H9 (cell line): Measurements from ENCODE around the gene ZNF750. TPM values are rescaled to one million over a fixed set of nuclear protein-coding genes. Genes with fewer than 3 reads are reported as not detected.
A peak's percentile ranks its signal among the peaks of the same experiment; 100 is the strongest.

Experiments
- DNase-seq: peaks from one replicate; pipeline ENCODE4 v3.0.0-alpha.2; 2017
- H2AFZ ChIP-seq: one replicate; pipeline ENCODE4 v1.6.1; 2013; ENCODE audit warnings: mild to moderate bottlenecking, low read length, control low read depth, moderate library complexity
- H2AK5ac ChIP-seq: 2 replicates; pipeline ENCODE4 v1.6.1; 2013; ENCODE audit warnings: low read length, control low read depth, mixed read lengths; ENCODE audit not compliant: insufficient read length
- H2BK120ac ChIP-seq: one replicate; pipeline ENCODE4 v1.6.1; 2013; ENCODE audit warnings: low read depth, mild to moderate bottlenecking, low read length, control low read depth, inconsistent platforms; ENCODE audit not compliant: poor library complexity, severe bottlenecking
- H2BK12ac ChIP-seq: 2 replicates; pipeline ENCODE4 v1.6.1; 2013; ENCODE audit warnings: low read length, control low read depth, mixed read lengths, low read depth; ENCODE audit not compliant: insufficient read length
- H2BK15ac ChIP-seq: 2 replicates; pipeline ENCODE4 v1.6.1; 2013; ENCODE audit warnings: low read depth, low read length, control low read depth
- H2BK20ac ChIP-seq: one replicate; pipeline ENCODE4 v1.6.1; 2013; ENCODE audit warnings: low read depth, mild to moderate bottlenecking, low read length, control low read depth, inconsistent platforms; ENCODE audit not compliant: poor library complexity, severe bottlenecking
- H2BK5ac ChIP-seq: 2 replicates; pipeline ENCODE4 v1.6.1; 2013; ENCODE audit warnings: low read length, control low read depth, mixed read lengths; ENCODE audit not compliant: insufficient read length
- H3K14ac ChIP-seq: 2 replicates; pipeline ENCODE4 v1.6.1; 2013; ENCODE audit warnings: low read length, control low read depth; ENCODE audit not compliant: insufficient read depth
- H3K18ac ChIP-seq: 2 replicates; pipeline ENCODE4 v1.6.1; 2013; ENCODE audit warnings: low read depth, mild to moderate bottlenecking, mixed read lengths, low read length, control low read depth; ENCODE audit not compliant: insufficient read length
- H3K23ac ChIP-seq: 2 replicates; pipeline ENCODE4 v1.6.1; 2013; ENCODE audit warnings: low read length, control low read depth, mixed read lengths, low read depth; ENCODE audit not compliant: insufficient read length
- H3K23me2 ChIP-seq: 2 replicates; pipeline ENCODE4 v1.6.1; 2013; ENCODE audit warnings: low read depth, mild to moderate bottlenecking, mixed read lengths, low read length, control low read depth; ENCODE audit not compliant: insufficient read length, poor library complexity, severe bottlenecking
- H3K27ac ChIP-seq: 2 replicates; pipeline ENCODE4 v1.5.1; 2013; ENCODE audit warnings: low read length, control low read depth, mixed read lengths, low read depth; ENCODE audit not compliant: insufficient read length
- H3K27me3 ChIP-seq: 2 replicates; pipeline ENCODE4 v1.6.1; 2013; ENCODE audit warnings: low read length, control low read depth, inconsistent platforms; ENCODE audit not compliant: insufficient read depth
- H3K4ac ChIP-seq: 2 replicates; pipeline ENCODE4 v1.6.1; 2013; ENCODE audit warnings: low read depth, mild to moderate bottlenecking, control low read depth, inconsistent platforms, low read length, moderate library complexity
- H3K4me1 ChIP-seq: 2 replicates; pipeline ENCODE4 v1.6.1; 2013; ENCODE audit warnings: low read length, control low read depth, inconsistent platforms; ENCODE audit not compliant: insufficient read depth
- H3K4me2 ChIP-seq: 2 replicates; pipeline ENCODE4 v1.6.1; 2013; ENCODE audit warnings: low read length, control low read depth, mixed read lengths; ENCODE audit not compliant: insufficient read length, insufficient read depth
- H3K56ac ChIP-seq: 2 replicates; pipeline ENCODE4 v1.6.1; 2013; ENCODE audit warnings: low read depth, mild to moderate bottlenecking, mixed read lengths, low read length, control low read depth; ENCODE audit not compliant: insufficient read length
- H3K79me1 ChIP-seq: 2 replicates; pipeline ENCODE4 v1.6.1; 2013; ENCODE audit warnings: low read depth, mild to moderate bottlenecking, moderate library complexity, low read length, control low read depth, inconsistent platforms; ENCODE audit not compliant: insufficient read depth, poor library complexity, severe bottlenecking
- H3K79me2 ChIP-seq: 2 replicates; pipeline ENCODE4 v1.6.1; 2013; ENCODE audit warnings: low read length, control low read depth, inconsistent platforms; ENCODE audit not compliant: insufficient read depth
- H3K9ac ChIP-seq: 2 replicates; pipeline ENCODE4 v1.6.1; 2013; ENCODE audit warnings: low read length, control low read depth, mixed read lengths; ENCODE audit not compliant: insufficient read length; ENCODE audit errors: extremely low read depth
- H3K9me3 ChIP-seq: one replicate; pipeline ENCODE4 v1.6.1; 2013; ENCODE audit warnings: low read depth, low read length, inconsistent platforms; ENCODE audit not compliant: control insufficient read depth
- H3T11ph ChIP-seq: one replicate; pipeline ENCODE4 v1.6.1; 2013; ENCODE audit warnings: mild to moderate bottlenecking, low read length, control low read depth, inconsistent platforms
- H4K20me1 ChIP-seq: one replicate; pipeline ENCODE4 v1.6.1; 2013; ENCODE audit not compliant: control insufficient read depth, insufficient read length, insufficient read depth
- H4K5ac ChIP-seq: 2 replicates; pipeline ENCODE4 v1.6.1; 2013; ENCODE audit warnings: low read depth, mild to moderate bottlenecking, mixed read lengths, low read length, control low read depth; ENCODE audit not compliant: insufficient read length
- H4K8ac ChIP-seq: replicated peaks from 2 replicates; pipeline ENCODE4 v1.6.1; 2013; ENCODE audit warnings: low read length, control low read depth, mixed read lengths, low read depth; ENCODE audit not compliant: insufficient read length
- H4K91ac ChIP-seq: 2 replicates; pipeline ENCODE4 v1.6.1; 2013; ENCODE audit warnings: low read depth, mild to moderate bottlenecking, moderate library complexity, mixed read lengths, low read length, control low read depth; ENCODE audit not compliant: insufficient read length
- H3K27ac Mint-ChIP-seq, 3 experiments: 2 replicates in 2 of 3; 3 replicates in 1 of 3; pipeline ENCODE4 v1.8.0; 2020 to 2021; ENCODE audit warnings: mixed read lengths in 3 of 3, mild to moderate bottlenecking in 1 of 3, moderate library complexity in 1 of 3
- H3K27me3 Mint-ChIP-seq: 2 replicates; pipeline ENCODE4 v1.8.0; 2021; ENCODE audit warnings: low read depth, mild to moderate bottlenecking, moderate library complexity, mixed read lengths
- H3K36me3 Mint-ChIP-seq, 3 experiments: 2 replicates in 2 of 3; 3 replicates in 1 of 3; pipeline ENCODE4 v1.8.0; 2020 to 2021; ENCODE audit warnings: low read depth in 3 of 3, mixed read lengths in 3 of 3; ENCODE audit not compliant: insufficient read depth in 1 of 3
- H3K4me1 Mint-ChIP-seq, 2 experiments: 2 replicates each; pipeline ENCODE4 v1.8.0; 2020; ENCODE audit warnings: mixed read lengths in 2 of 2
- H3K4me3 Mint-ChIP-seq, 2 experiments: 2 replicates in 1 of 2; 3 replicates in 1 of 2; pipeline ENCODE4 v1.8.0; 2020 to 2021; ENCODE audit warnings: mild to moderate bottlenecking in 2 of 2, mixed read lengths in 2 of 2, moderate library complexity in 1 of 2
- H3K9me3 Mint-ChIP-seq, 2 experiments: 2 replicates in 1 of 2; 3 replicates in 1 of 2; pipeline ENCODE4 v1.8.0; 2020; ENCODE audit warnings: mild to moderate bottlenecking in 2 of 2, mixed read lengths in 2 of 2, moderate library complexity in 1 of 2
- CTCF ChIP-seq: fragments of 200-600 bp; sonication (generic); conservative IDR thresholded peaks from 3 replicates; pipeline ENCODE4 v1.8.0; 2021; ENCODE audit warnings: antibody characterized with exemption, mild to moderate bottlenecking
- WGBS: extraction: QIAGEN DNeasy Blood & Tissue Kit; methylation state at CpG from one replicate; pipeline ENCODE4 v1.1.7; 2013; ENCODE audit warnings: missing lambda C conversion rate, low lambda C conversion rate, mixed read lengths; ENCODE audit not compliant: insufficient read length; ENCODE audit errors: extremely low coverage; 5-methylcytosine and 5-hydroxymethylcytosine counted together
- total RNA-seq: library from RNA; stranded (reverse); gene quantifications from 2 replicates; pipeline ENCODE4 v1.2.1, GENCODE V29; 2021

Gene ZNF750
- total RNA-seq, 1 experiment from 2014 or later: not detected

DNA sequence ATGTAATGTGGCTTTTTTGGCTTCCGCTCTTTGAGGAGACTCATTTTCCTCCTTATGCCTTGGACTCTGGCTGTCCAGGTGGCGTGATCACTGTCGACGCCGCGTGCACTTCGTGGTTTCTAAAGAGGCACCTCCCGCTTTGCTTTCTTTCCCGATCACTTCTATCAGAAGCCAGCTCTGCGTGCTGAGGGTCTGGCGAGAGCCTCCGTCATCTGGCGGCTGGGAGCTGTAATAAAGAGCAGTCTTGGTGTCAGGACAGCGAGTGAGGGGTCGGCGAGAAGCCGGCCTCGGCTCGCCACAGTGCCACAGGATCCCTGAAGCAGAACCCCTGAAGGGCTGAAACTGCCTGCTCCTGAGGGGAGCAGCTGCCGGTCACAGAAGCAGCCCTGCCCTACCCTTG, 7.4 kb downstream of the ZNF750 start:
- Histone ChIP-seq H2BK20ac (no peak overlapping the region), H3K14ac (no peak overlapping the region), H3K4me2 (no peak overlapping the region), H3K4ac (no peak overlapping the region), H3T11ph (no peak overlapping the region), H2AK5ac (no peak overlapping the region), H3K23me2 (no peaks in the 10 kb centered on the region), H2BK12ac (no peak overlapping the region), H3K56ac (no peak overlapping the region), H3K79me2 (peaks cover 2% of the 10 kb centered on the region; the same call in 1 of the 2 replicates), H3K79me1 (no peaks in the 10 kb centered on the region), H4K91ac (no peak overlapping the region), H4K20me1 (no peaks in the 10 kb centered on the region), H2BK15ac (no peak overlapping the region), H3K27ac (no peak overlapping the region), H2BK5ac (no peak overlapping the region), H3K9me3 (no peaks in the 10 kb centered on the region), H3K4me1 (no peaks in the 10 kb centered on the region), H4K5ac (no peak overlapping the region), H3K23ac (no peak overlapping the region), H3K18ac (no peak overlapping the region), H3K9ac (no peak overlapping the region), H4K8ac (no peak overlapping the region), H2AFZ (no peak overlapping the region), H2BK120ac (no peak overlapping the region), H3K27me3 (no peaks in the 10 kb centered on the region)
- H3K4me3 Mint-ChIP-seq: no peak overlapping the region
- DNase-seq: no peak
- H3K27ac Mint-ChIP-seq: peak overlapping the region; percentile 74 to 86 (median 82); a peak in 5 of 7 replicates
- WGBS: no CpG with 5 or more reads among the region's 20 CpGs
- TF ChIP-seq CTCF: no peak
- peaks cover 20 to 39% (median 35%) of the 10 kb centered on the region in 3 experiments for H3K36me3 Mint-ChIP-seq
- H3K9me3 Mint-ChIP-seq: peaks cover 3 to 12% of the 10 kb centered on the region in 2 experiments; a peak in 2 of 5 replicates
- no peaks in the 10 kb centered on the region; the same call in 1 of the 2 replicates for H3K27me3 Mint-ChIP-seq
- peaks cover 14% of the 10 kb centered on the region in 2 experiments for H3K4me1 Mint-ChIP-seq
